PC-3 (cell line): Measurements from ENCODE around the gene TMEM132D. TPM values are rescaled to one million over a fixed set of nuclear protein-coding genes. Genes with fewer than 3 reads are reported as not detected.

Experiments
- ATAC-seq: fragments of 200-7000 bp; cut with Tn5 transposase; 2 replicates; pipeline ENCODE4 v1.9.1; 2020; ENCODE audit warnings: mild to moderate bottlenecking, moderate library complexity
- BruUV-seq: library from RNA; stranded (reverse); fragments of 400-500 nt; replicated peaks from 2 replicates; lab custom pipeline; 2021; lab: Mats Ljungman, UMichigan
- CTCF ChIA-PET: fragments of 300-600 bp; sonication (Branson Sonifier 250); formaldehyde crosslinking; loops from one replicate; lab custom pipeline; 2022; ENCODE audit warnings: antibody characterized with exemption; lab: Charles Lee
- POLR2A ChIA-PET: fragments of 300-600 bp; sonication (Branson Sonifier 250); formaldehyde crosslinking; loops from one replicate; lab custom pipeline; 2022; ENCODE audit warnings: antibody characterized with exemption; ENCODE audit not compliant: unreplicated experiment; lab: Charles Lee
- DNase-seq: peaks from one replicate; pipeline ENCODE4 v3.0.0-alpha.2; 2015
- H2AFZ ChIP-seq: fragments of 300-600 bp; sonication (generic); 2 replicates; pipeline ENCODE4 v1.6.0; 2016; ENCODE audit warnings: antibody characterized with exemption, low read length
- H3F3A ChIP-seq: fragments of 300-600 bp; sonication (generic); one replicate; pipeline ENCODE4 v1.6.0; 2017; ENCODE audit warnings: antibody characterized with exemption, low read length, control low read depth, mild to moderate bottlenecking; ENCODE audit not compliant: unreplicated experiment
- H3K27ac ChIP-seq: fragments of 300-600 bp; sonication (generic); 2 replicates; pipeline ENCODE4 v1.5.1; 2016; ENCODE audit warnings: mild to moderate bottlenecking, low read length
- H3K27me3 ChIP-seq: fragments of 300-600 bp; sonication (generic); 2 replicates; pipeline ENCODE4 v1.6.1; 2016; ENCODE audit warnings: low read length, mixed read lengths
- H3K36me3 ChIP-seq: fragments of 300-600 bp; sonication (generic); 2 replicates; pipeline ENCODE4 v1.6.1; 2016; ENCODE audit warnings: low read depth, mixed run types, low read length, mixed read lengths
- H3K4me1 ChIP-seq: fragments of 300-600 bp; sonication (generic); 2 replicates; pipeline ENCODE4 v1.5.1; 2016; ENCODE audit warnings: low read length; ENCODE audit not compliant: insufficient read depth
- H3K4me2 ChIP-seq: fragments of 300-600 bp; sonication (generic); 2 replicates; pipeline ENCODE4 v1.6.0; 2016; ENCODE audit warnings: low read length
- H3K4me3 ChIP-seq: fragments of 300-600 bp; sonication (generic); 2 replicates; pipeline ENCODE4 v1.5.1; 2016; ENCODE audit warnings: mild to moderate bottlenecking, low read length, mixed read lengths
- H3K79me2 ChIP-seq: fragments of 300-600 bp; sonication (generic); 2 replicates; pipeline ENCODE4 v1.6.1; 2017; ENCODE audit warnings: low read length, mixed read lengths
- H3K9ac ChIP-seq: fragments of 300-600 bp; sonication (generic); 2 replicates; pipeline ENCODE4 v1.6.0; 2016; ENCODE audit warnings: mild to moderate bottlenecking, low read length
- H3K9me2 ChIP-seq: fragments of 300-600 bp; sonication (generic); replicated peaks from 2 replicates; pipeline ENCODE4 v1.6.1; 2016; ENCODE audit warnings: mixed run types, low read length, mixed read lengths
- H3K9me3 ChIP-seq: fragments of 300-600 bp; sonication (generic); 2 replicates; pipeline ENCODE4 v1.6.1; 2016; ENCODE audit warnings: low read length, mixed read lengths
- H4K20me1 ChIP-seq: fragments of 300-600 bp; sonication (generic); 2 replicates; pipeline ENCODE4 v1.6.1; 2016; ENCODE audit warnings: low read length, mixed read lengths
- CTCF ChIP-seq: fragments of 300-600 bp; sonication (generic); conservative IDR thresholded peaks from 2 replicates; pipeline ENCODE4 v1.5.1; 2017; ENCODE audit warnings: antibody characterized with exemption, low read depth, mild to moderate bottlenecking, low read length
- EZH2 ChIP-seq: fragments of 300-600 bp; sonication (generic); IDR thresholded peaks from one replicate; pipeline ENCODE4 v1.6.1; 2017; ENCODE audit warnings: antibody characterized with exemption, mild to moderate bottlenecking, low read length; ENCODE audit not compliant: unreplicated experiment
- EZH2phosphoT487 ChIP-seq: fragments of 300-600 bp; sonication (generic); IDR thresholded peaks from 2 replicates; pipeline ENCODE4 v1.6.1; 2018; ENCODE audit warnings: mild to moderate bottlenecking, antibody characterized with exemption, low read length, borderline replicate concordance
- intact Hi-C: fragments of 100-400 bp; cut with micrococcal nuclease; formaldehyde crosslinking; loops from 2 replicates; pipeline ENCODE4 v1.9.0; 2023
- total RNA-seq: library from RNA; depleted of rRNA; stranded (reverse); fragments of >200 nt; gene quantifications from 2 replicates; pipeline ENCODE4 v1.2.3, GENCODE V29; 2014

The TMEM132D gene
- total RNA-seq, 1 experiment from 2014 or later: not detected

DNA sequence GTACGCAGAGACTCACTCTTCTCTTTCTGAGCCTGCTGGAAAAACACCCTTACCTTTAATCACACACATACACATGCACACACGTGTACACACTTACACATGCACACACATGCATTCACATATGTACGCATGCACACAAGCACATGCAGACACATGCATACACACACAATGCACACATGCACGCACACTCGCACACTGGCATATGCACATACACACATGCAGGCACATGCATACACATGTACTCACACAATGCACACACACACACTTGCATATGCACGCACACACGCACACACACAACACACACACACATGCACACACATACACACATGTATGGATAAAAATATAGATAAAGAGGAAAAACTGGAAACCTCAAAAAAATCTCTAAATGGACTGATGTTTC, 801.6 kb downstream of the TMEM132D start:
- Histone ChIP-seq H3F3A (no peaks in the 10 kb centered on the region), H3K4me3 (no peak overlapping the region), H3K9me2 (no peaks in the 10 kb centered on the region), H3K27me3 (no peaks in the 10 kb centered on the region), H3K9ac (no peak overlapping the region), H3K79me2 (no peaks in the 10 kb centered on the region), H3K4me1 (no peaks in the 10 kb centered on the region), H2AFZ (no peak overlapping the region), H3K4me2 (no peak overlapping the region), H3K36me3 (no peaks in the 10 kb centered on the region), H3K9me3 (0 out of 2 replicates have a peak, but pooled peaks cover 5% of the 10 kb centered on the region), H4K20me1 (no peaks in the 10 kb centered on the region), H3K27ac (no peak overlapping the region)
- DNase-seq: no peak
- BruUV-seq: no TSS peak
- no peak for ATAC-seq
- TF ChIP-seq EZH2 (no peak), CTCF (no peak), EZH2phosphoT487 (no peak)
- POLR2A ChIA-PET: no interaction called here
- intact Hi-C loops: no loop called here
- CTCF ChIA-PET: no interaction called here

DNA sequence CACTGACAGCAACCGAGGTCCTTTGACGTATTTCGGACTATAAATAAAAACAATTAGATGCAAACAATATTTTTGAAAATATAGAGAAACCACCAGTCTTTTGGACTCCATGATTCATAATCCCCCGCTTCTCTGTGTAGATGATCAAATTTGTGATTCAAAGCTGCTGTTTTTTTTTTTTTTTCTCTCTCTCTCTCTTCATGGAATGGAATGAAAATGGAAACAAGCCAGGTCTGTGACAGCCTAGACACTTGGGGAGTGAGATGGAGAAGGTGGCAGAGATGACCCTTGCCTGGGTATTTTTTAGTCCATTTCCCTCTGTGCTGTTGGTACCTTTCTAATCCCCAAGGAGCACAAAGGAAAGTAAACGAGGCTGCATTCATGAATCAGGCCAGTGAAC, 802.0 kb downstream of the TMEM132D start:
- DNase-seq: no peak
- TF ChIP-seq EZH2phosphoT487: no peak
- TF ChIP-seq CTCF: no peak
- TF ChIP-seq EZH2: no peak
- H3K9ac ChIP-seq: no peak overlapping the region
- ChIA-PET CTCF (no interaction called here), POLR2A (no interaction called here)
- H3K4me3 ChIP-seq: no peak overlapping the region
- no peaks in the 10 kb centered on the region for H3K27me3 ChIP-seq
- no peaks in the 10 kb centered on the region for H3K79me2 ChIP-seq
- no peaks in the 10 kb centered on the region for H3K9me2 ChIP-seq
- no peak overlapping the region for H3K27ac ChIP-seq
- H3F3A ChIP-seq: no peaks in the 10 kb centered on the region
- no peaks in the 10 kb centered on the region for H4K20me1 ChIP-seq
- intact Hi-C loops: no loop called here
- 0 out of 2 replicates have a peak, but pooled peaks cover 5% of the 10 kb centered on the region for H3K9me3 ChIP-seq
- no TSS peak for BruUV-seq
- no peaks in the 10 kb centered on the region for H3K36me3 ChIP-seq
- H2AFZ ChIP-seq: no peak overlapping the region
- no peaks in the 10 kb centered on the region for H3K4me1 ChIP-seq
- ATAC-seq: no peak
- H3K4me2 ChIP-seq: no peak overlapping the region

GRCh38 chr12:129101404-129101803, 802.4 kb downstream of the TMEM132D start:
- BruUV-seq: no TSS peak
- no peaks in the 10 kb centered on the region for H3K9me2 ChIP-seq
- no peaks in the 10 kb centered on the region for H3K36me3 ChIP-seq
- CTCF ChIA-PET: no interaction called here
- DNase-seq: no peak
- intact Hi-C loops: no loop called here
- TF ChIP-seq EZH2 (no peak), CTCF (no peak), EZH2phosphoT487 (no peak)
- no peak for ATAC-seq
- POLR2A ChIA-PET: no interaction called here
- H3K9me3 ChIP-seq: 0 out of 2 replicates have a peak, but pooled peaks cover 5% of the 10 kb centered on the region
- H3K4me1 ChIP-seq: no peaks in the 10 kb centered on the region
- no peak overlapping the region for H3K4me3 ChIP-seq
- H3K27me3 ChIP-seq: no peaks in the 10 kb centered on the region
- no peaks in the 10 kb centered on the region for H4K20me1 ChIP-seq
- no peak overlapping the region for H3K27ac ChIP-seq
- no peak overlapping the region for H3K4me2 ChIP-seq
- H3K9ac ChIP-seq: no peak overlapping the region
- H3K79me2 ChIP-seq: no peaks in the 10 kb centered on the region
- no peaks in the 10 kb centered on the region for H3F3A ChIP-seq
- no peak overlapping the region for H2AFZ ChIP-seq
